HS-5 (cell line): ENCODE data around the gene LYPLAL1.
"Not testable (repeated sequence)": the region's sequence is repeated elsewhere in the genome, so short reads cannot be mapped to it uniquely, and the experiment has no call there.

ENCODE experiments used
- DNase-seq: peaks from one replicate; pipeline ENCODE4 v3.0.0-alpha.2; 2012; ENCODE audit warnings: low read depth

LYPLAL1 gene

GRCh38 chr1:219163401-219163954, 10.2 kb upstream of the LYPLAL1 start:
- no peak for DNase-seq

DNA sequence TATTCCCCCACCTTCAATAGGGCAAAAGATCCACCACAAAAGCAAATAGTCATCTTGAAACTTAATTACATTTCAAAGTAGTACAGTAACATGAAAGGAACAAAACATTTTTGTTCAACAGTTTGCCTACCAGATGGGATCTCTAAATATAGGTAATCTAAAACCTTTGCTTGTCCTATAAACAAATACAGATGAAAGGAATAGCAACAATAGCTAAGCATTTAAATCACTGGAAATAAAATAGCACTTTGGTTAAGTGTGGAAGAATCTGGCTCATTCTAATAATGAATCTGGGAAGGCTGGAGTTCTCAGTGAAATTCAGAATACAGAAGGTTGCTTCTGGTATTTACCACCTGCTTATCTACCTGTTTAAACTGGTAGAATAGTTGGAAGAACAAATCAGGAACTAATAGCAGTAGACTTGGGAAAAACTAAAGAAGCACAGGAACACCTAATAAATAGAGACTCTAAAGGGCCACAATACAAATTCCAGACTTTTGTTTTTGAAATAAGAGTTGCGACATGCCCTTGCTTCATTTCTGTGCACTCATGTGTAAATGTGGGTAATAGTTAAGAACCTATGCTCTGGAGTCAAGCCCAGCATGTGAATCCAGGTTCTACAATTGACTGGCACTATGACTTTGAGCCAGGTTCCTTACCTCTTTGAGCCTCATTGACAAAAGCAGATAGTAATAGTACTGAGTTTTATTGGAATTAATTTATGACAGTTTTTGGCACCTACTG, 2.3 kb upstream of the LYPLAL1 start:
- DNase-seq: no peak

- DNase-seq: no peak
Measured at GRCh38 chr1:219172821-219173220, 857 bp upstream of the LYPLAL1 start.

DNA sequence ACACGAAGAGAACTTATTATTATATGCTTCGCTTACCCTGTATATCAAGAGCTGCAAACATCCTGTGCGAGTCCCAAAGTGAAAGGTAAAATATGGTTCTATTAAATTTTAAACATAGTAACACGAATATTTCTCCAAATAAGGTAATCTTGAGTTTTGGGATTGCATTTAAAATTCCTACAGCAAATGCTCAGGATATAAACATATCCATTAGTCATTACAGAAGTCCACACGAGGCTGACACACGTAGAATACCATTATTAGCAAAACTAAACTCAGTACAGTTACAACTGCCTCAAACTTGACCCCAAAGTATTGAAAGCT, 282 bp upstream of the LYPLAL1 start:
- no peak for DNase-seq

- DNase-seq: peak; percentile 64
Measured at GRCh38 chr1:219174460-219175211, 958 bp downstream of the LYPLAL1 start.

- no peak for DNase-seq
Measured at GRCh38 chr1:219175212-219175564, 1.5 kb downstream of the LYPLAL1 start.

DNA sequence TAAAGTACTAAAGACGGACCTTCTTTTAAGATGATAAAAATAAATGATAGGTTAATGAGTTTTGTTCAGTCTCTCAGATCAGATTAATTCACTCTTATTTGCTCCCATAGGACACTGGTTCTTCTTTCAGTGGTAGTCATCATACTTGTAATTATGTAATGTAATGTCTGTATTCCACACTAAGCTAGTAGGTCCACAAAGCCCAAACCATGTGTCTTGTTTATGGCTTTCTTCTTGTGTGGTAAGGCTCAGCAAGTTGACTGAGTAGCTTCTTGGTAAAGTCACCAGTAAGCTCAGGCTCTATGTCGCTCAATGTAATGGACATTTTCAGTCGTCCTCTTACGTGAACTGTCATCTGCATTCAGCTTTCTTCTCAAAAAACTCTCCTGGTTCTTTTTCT, 2.5 kb downstream of the LYPLAL1 start:
- no peak for DNase-seq

GRCh38 chr1:219177363-219177762, 3.7 kb downstream of the LYPLAL1 start:
- no peak for DNase-seq

DNA sequence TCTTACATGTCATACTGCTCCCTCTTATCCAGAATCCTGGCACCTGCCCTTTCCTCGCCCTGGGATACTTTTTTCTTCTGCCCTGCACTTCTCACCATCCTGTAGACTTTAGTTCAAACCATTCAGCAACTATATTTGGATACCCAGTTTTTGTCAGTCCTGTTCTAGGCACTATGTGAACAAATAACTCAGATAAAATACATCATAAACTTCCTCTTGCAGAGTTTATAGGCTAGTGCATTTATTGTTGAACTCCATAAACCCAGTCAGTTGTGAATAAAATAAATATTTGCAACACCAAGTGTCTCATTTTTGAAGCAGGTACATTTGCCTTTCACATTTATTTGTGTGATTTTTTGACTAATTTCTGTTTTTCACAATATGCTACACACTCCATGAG, 4.3 kb downstream of the LYPLAL1 start:
- DNase-seq: no peak

GRCh38 chr1:219179293-219179692, 5.6 kb downstream of the LYPLAL1 start:
- DNase-seq: no peak

- no peak for DNase-seq
Measured at GRCh38 chr1:219184337-219184736, 10.7 kb downstream of the LYPLAL1 start.

GRCh38 chr1:219185486-219186117, 11.9 kb downstream of the LYPLAL1 start:
- DNase-seq: no peak

DNA sequence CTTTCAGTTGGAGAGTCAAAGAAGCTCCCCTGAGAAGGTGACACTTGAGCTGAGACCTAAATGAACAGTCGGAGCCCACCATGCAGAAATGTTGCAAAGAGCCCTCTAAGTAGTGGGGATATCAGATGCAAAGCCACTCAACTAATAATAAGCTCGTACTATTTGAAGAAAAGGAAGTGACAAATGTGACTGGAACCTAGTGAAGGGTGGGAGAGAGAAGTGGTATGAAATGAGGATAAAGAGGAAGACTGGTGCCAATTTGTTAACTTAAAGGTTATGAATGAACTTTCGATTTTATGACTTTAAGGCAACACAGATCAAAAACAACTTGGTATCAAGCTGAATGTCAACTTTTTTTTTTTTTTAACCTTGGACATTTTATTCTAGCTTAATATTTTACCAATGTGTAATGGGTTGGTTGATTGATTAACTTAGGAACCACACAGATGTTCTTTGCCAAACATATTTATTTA, 14.7 kb downstream of the LYPLAL1 start:
- no peak for DNase-seq

- peak; percentile 40 for DNase-seq
Measured at GRCh38 chr1:219189021-219189824, 15.5 kb downstream of the LYPLAL1 start.

GRCh38 chr1:219189952-219190351, 16.3 kb downstream of the LYPLAL1 start:
- no peak for DNase-seq

- no peak for DNase-seq
Measured at GRCh38 chr1:219190605-219191004, 16.9 kb downstream of the LYPLAL1 start.

DNA sequence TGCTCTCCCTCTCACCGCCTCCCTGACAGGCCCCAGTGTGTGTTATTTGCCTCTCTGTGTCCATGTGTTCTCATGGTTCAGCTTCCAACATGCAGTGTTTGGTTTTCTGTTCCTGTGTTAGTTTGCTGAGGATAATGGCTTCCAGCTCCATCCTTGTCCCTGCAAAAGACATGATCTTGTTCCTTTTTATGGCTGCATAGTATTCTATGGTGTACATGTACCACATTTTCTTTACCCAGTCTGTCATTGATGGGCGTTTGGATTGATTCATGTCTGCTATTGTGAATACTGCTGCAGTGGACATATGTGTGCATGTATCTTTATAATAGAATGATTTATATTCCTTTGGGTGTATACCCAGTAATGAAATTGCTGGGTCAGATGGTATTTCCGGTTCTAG, 22.2 kb downstream of the LYPLAL1 start:
- not testable (repeated sequence) for DNase-seq

GRCh38 chr1:219201656-219202055, 28.0 kb downstream of the LYPLAL1 start:
- DNase-seq: no peak

DNA sequence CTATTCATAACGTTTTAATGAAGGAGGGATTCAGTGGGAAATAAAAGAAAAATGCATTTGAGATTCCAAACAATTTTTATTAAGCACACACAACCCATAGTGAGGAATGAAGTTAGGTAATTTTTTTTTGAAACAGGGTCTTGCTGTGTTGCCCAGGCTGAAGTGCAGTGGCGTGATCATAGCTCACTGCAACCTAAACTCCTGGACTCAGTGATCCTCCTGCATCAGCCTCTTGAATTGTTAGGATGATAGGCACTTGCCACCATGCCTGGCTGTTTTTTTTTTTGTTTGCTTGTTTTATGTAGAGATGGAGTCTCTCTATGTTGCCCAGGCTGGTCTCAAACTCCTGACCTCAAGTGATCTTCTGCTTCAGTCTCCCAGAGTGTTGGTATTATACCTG, 28.9 kb downstream of the LYPLAL1 start:
- no peak for DNase-seq

DNA sequence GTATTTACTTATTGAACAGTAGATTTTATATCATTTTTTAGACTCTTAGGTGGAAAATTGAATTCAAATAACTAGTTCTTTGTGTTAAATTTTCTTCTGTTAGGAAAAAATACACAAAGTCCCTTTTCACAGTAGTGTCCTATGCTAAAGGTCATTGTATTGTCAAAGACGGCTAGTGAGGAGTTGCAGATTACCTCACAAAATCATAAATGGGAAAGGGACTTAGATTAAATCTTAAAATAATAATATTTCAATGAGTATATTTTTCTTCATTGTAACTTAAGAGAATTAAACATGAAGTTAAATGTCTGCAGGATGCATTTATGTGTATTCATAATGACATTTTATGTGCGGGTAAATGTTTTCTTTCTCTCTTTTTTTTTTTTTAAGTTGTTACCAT, 32.7 kb downstream of the LYPLAL1 start:
- no peak for DNase-seq

DNA sequence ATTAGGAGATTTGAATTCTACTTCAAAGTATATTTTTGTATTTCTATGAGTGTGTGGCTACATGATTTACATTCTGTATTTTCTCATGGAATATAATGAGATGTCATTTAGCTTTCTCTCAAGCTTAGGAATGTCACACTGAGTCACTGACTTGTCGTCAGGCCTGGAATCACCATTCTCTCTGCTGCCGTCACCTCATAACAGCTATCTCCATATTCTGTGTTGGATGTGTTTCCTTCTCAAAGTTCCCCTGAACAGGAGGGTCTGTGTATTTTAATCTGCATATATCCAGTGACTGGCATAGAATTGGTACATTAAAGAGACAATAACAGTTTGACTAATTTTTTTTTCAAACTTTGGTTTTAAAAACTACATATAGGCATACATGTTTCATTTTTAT, 35.9 kb downstream of the LYPLAL1 start:
- no peak for DNase-seq

DNA sequence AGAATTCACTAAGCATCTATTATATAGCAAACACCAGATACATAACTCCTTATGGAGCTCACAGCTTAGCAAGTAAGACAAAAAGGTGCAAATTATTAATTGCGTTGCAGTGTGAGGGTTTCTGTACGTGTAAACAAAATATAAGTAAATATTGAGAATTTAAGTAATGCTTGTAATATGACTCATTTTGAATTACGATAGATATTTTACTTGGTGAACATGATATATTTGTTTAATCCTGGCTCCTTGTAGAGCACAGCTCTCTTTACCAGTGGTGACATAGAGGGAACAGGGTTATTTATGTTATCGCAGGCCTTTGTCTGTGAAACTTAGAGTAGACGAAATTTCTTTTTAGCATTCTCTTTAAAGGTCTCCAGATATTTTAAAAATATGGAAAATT, 36.4 kb downstream of the LYPLAL1 start:
- no peak for DNase-seq
